Calu3 (cell line): Measurements from ENCODE around the gene TENT5C. TPM values are rescaled to one million over a fixed set of nuclear protein-coding genes. Genes with fewer than 3 reads are reported as not detected.

Experiments used
- BruUV-seq: library from RNA; stranded (reverse); fragments of 400-500 nt; replicated peaks from 2 replicates; lab custom pipeline; 2021; lab: Mats Ljungman, UMichigan
- CTCF ChIA-PET: fragments of 300-600 bp; sonication (Branson Sonifier 250); formaldehyde crosslinking; loops from one replicate; lab custom pipeline; 2022; ENCODE audit warnings: antibody characterized with exemption; lab: Charles Lee
- DNase-seq: peaks from one replicate; pipeline ENCODE4 v3.0.0; 2022
- H3K27ac Mint-ChIP-seq: one replicate; pipeline ENCODE4 v1.8.0; 2022; ENCODE audit warnings: mixed read lengths; ENCODE audit not compliant: unreplicated experiment
- H3K27me3 Mint-ChIP-seq: one replicate; pipeline ENCODE4 v1.8.0; 2022; ENCODE audit warnings: mixed read lengths; ENCODE audit not compliant: unreplicated experiment
- H3K36me3 Mint-ChIP-seq: one replicate; pipeline ENCODE4 v1.8.0; 2022; ENCODE audit warnings: mild to moderate bottlenecking, moderate library complexity, mixed read lengths; ENCODE audit not compliant: insufficient read depth, unreplicated experiment
- H3K4me1 Mint-ChIP-seq: one replicate; pipeline ENCODE4 v1.8.0; 2022; ENCODE audit warnings: mild to moderate bottlenecking, low read depth, mixed read lengths; ENCODE audit not compliant: unreplicated experiment
- H3K4me3 Mint-ChIP-seq: one replicate; pipeline ENCODE4 v1.8.0; 2022; ENCODE audit warnings: mild to moderate bottlenecking, low read depth, moderate library complexity, mixed read lengths; ENCODE audit not compliant: unreplicated experiment
- H3K9me3 Mint-ChIP-seq: one replicate; pipeline ENCODE4 v1.8.0; 2022; ENCODE audit warnings: low read depth, mixed read lengths; ENCODE audit not compliant: unreplicated experiment
- intact Hi-C: fragments of 100-400 bp; cut with micrococcal nuclease; formaldehyde crosslinking; loops from one replicate; pipeline ENCODE4 v1.10.0; 2022; ENCODE audit not compliant: unreplicated experiment
- total RNA-seq: library from RNA; stranded (reverse); gene quantifications from 2 replicates; pipeline ENCODE4 v1.2.3, GENCODE V29; 2022
- TF ChIP-seq, protein P1 (sequence below): fragments of 200-600 bp; IDR thresholded peaks from one replicate; pipeline ENCODE4 v1.8.0; 2022; ENCODE audit warnings: antibody characterized with exemption; ENCODE audit not compliant: unreplicated experiment

The TENT5C gene
- total RNA-seq, 1 experiment from 2014 or later: 0.28 TPM

GRCh38 chr1:117559139-117559538 lies 46.7 kb upstream of the TENT5C start:
- intact Hi-C loops: no loop called here
- H3K4me3 Mint-ChIP-seq: no peak overlapping the region
- no TSS peak for BruUV-seq
- H3K27ac Mint-ChIP-seq: no peak overlapping the region
- TF ChIP-seq, protein P1, sequence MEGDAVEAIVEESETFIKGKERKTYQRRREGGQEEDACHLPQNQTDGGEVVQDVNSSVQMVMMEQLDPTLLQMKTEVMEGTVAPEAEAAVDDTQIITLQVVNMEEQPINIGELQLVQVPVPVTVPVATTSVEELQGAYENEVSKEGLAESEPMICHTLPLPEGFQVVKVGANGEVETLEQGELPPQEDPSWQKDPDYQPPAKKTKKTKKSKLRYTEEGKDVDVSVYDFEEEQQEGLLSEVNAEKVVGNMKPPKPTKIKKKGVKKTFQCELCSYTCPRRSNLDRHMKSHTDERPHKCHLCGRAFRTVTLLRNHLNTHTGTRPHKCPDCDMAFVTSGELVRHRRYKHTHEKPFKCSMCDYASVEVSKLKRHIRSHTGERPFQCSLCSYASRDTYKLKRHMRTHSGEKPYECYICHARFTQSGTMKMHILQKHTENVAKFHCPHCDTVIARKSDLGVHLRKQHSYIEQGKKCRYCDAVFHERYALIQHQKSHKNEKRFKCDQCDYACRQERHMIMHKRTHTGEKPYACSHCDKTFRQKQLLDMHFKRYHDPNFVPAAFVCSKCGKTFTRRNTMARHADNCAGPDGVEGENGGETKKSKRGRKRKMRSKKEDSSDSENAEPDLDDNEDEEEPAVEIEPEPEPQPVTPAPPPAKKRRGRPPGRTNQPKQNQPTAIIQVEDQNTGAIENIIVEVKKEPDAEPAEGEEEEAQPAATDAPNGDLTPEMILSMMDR: no peak
- no peaks in the 10 kb centered on the region for H3K4me1 Mint-ChIP-seq
- DNase-seq: no peak
- no peaks in the 10 kb centered on the region for H3K9me3 Mint-ChIP-seq
- peaks cover 25% of the 10 kb centered on the region for H3K27me3 Mint-ChIP-seq
- no peaks in the 10 kb centered on the region for H3K36me3 Mint-ChIP-seq
- CTCF ChIA-PET: no interaction called here

DNA sequence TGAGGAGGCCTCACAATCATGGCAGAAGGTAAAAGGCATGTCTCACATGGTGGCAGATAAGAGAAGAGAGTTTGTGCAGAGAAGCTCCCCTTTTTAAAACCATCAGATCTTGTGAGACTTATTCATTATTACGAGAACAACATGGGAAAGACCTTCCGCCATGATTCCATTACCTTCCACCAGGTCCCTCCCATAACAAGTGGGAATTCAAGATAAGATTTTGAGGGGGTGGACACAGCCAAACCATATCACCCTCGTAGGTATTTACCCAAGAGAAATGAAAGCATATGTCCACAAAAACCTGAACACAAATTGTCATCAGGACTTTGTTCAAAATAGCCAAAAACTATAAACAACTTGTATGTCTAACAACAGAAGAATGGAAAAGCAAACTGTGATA lies 45.9 kb upstream of the TENT5C start:
- CTCF ChIA-PET: no interaction called here

DNA sequence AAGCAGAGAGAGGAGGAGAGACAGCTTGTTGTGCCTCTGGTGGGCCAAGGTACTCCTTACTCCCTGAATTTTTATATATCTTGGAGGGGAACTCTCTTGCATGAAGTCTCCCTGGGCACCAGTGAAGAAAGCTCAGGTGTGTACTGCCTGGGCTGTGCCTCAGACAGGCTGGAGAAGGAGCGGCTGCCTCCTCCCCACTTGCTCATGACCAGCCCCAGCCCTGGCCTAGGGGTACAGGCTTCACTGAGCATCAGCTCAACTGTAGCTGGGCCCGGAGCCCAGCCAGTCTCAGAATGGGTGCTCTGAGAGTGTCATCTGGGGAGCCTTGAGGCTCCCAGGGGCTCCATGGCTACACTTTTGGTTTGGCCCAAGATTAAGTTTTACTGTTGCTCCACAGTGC lies 44.8 kb upstream of the TENT5C start:
- BruUV-seq: no TSS peak
- Mint-ChIP-seq H3K27me3 (peaks cover 25% of the 10 kb centered on the region), H3K4me3 (no peak overlapping the region), H3K36me3 (no peaks in the 10 kb centered on the region), H3K9me3 (no peaks in the 10 kb centered on the region), H3K4me1 (peaks cover 8% of the 10 kb centered on the region), H3K27ac (no peak overlapping the region)
- intact Hi-C loops: no loop called here
- TF ChIP-seq, protein P1: no peak
- DNase-seq: no peak
- CTCF ChIA-PET: no interaction called here

More for the DNA sequence above, 45.9 kb upstream of the TENT5C start:
- Mint-ChIP-seq H3K27ac (no peak overlapping the region), H3K36me3 (no peaks in the 10 kb centered on the region), H3K4me1 (peaks cover 7% of the 10 kb centered on the region), H3K9me3 (no peaks in the 10 kb centered on the region), H3K4me3 (no peak overlapping the region), H3K27me3 (peaks cover 25% of the 10 kb centered on the region)
- TF ChIP-seq, protein P1: no peak
- BruUV-seq: no TSS peak
- intact Hi-C loops: no loop called here
- DNase-seq: no peak

DNA sequence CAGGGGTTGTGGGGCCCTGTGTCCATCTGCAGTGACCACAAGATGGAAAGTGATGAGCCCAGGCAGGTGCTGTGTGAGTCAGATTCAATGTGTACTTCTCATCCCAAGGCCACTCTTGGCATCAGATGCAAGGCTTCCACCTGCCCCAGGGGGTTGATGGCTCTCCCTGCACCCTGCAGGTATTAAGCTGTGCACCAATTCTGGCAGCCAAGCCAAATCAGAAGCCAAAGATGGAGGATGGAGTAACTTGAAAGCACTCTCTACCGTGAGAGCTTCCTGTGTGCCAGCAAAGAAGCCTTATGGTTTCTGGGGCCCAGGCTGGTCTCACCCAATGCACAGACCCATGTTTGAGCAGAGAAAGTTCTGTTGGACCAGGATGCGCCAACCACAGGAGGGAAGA lies 44.3 kb upstream of the TENT5C start:
- H3K27ac Mint-ChIP-seq: no peak overlapping the region
- BruUV-seq: no TSS peak
- intact Hi-C loops: no loop called here
- CTCF ChIA-PET: no interaction called here
- DNase-seq: no peak
- H3K36me3 Mint-ChIP-seq: no peaks in the 10 kb centered on the region
- H3K27me3 Mint-ChIP-seq: peaks cover 25% of the 10 kb centered on the region
- H3K9me3 Mint-ChIP-seq: no peaks in the 10 kb centered on the region
- TF ChIP-seq, protein P1: no peak
- no peak overlapping the region for H3K4me3 Mint-ChIP-seq
- peaks cover 8% of the 10 kb centered on the region for H3K4me1 Mint-ChIP-seq
